Measurements from ENCODE around the gene SRP68.

SRP68 gene

DNA sequence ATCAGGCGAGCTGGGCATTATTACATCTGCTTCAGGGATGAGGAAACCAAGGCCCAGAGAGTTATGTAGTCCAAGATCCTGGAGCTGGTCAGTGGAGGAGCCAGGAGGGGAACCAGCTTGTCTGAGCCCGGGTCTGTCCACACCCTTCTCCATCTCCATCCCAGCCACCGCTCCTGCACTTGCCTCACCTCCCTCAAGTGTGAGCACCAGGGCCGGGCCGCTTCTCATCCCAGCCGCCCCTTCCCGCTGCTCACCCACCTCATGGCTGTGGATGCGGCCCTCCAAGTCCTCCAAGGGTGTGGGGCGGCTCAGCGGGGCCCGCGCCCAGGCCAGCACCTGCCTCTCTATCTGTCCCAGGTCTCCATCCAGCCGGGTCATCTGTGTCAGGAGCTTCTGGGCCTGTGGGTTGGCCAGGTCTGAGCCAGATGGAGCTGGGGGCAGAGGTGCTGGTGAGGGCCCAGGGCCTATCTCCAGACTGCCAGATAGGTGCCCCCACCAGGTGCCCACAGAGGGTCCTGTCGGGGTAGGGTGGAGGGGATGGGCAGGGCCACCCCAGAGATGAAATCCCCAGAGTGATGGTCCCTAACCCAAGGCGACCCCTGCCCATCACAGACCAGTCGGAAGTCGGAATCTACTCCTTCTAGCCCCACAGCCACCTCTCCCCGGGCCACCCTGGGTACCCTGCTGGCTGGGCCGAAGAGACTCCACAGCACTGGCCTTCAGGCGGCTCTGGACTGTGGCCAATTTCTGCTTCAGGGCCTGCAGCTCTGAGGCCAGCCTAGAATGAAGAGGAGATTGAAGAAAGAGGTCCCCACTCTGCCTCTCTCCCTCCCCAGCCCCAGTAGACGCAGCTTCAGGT is 54.6 kb downstream of the SRP68 start:
- DNase-seq: no peak

- no peak for DNase-seq
These were observed 57.4 kb downstream of the SRP68 start for GRCh38 chr17:76014925-76015261.

GRCh38 chr17:76014100-76014924 is 58.0 kb downstream of the SRP68 start:
- peak; percentile 77 for DNase-seq

DNA sequence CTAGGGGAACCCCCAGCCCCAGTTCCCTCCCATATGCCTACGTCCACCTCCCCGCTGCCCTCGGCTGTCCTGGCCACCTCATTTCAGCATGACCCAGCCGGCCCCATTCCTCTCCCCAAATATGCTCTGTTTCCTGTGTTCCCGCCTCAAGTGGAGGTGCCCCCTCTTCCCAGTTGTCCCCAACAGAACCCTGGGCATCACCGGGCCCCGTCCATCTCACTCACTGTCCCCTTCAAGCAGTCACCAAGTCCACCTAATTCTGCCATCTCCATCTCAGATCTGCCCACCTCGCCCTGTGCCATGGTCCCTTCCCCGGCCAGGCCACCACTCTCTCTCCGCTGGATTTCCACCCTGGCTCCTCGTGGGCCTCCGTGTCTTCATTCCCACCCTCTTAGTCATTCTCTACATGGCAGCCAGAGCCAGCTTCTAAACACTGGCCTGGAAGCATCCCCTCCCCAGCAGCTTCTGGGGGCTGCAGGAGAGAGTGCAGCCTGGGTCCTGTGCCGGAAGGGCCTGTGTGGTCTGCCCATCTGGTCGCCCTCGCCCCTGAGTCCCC is 58.9 kb downstream of the SRP68 start:
- no peak for DNase-seq

DNA sequence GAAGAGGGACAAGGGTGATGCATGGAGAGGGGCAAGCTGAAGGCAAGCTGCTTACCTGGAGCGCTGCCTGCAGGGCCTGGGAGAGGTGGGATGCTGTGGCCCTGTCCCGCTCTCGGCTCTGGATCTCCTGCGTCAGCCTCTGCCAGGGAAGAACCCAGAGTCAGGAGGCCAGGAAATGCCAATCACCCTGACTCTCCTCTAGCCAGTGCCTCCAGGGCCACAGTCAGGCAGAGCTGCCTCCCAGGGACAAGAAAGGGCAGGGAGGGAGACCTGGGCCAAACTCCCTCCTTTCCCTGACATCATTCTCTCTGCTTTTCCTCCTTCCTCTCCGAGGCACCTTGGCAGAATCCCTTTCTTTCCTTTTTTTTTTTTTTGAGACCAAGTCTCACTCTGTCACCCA is 60.4 kb downstream of the SRP68 start:
- no peak for DNase-seq

DNA sequence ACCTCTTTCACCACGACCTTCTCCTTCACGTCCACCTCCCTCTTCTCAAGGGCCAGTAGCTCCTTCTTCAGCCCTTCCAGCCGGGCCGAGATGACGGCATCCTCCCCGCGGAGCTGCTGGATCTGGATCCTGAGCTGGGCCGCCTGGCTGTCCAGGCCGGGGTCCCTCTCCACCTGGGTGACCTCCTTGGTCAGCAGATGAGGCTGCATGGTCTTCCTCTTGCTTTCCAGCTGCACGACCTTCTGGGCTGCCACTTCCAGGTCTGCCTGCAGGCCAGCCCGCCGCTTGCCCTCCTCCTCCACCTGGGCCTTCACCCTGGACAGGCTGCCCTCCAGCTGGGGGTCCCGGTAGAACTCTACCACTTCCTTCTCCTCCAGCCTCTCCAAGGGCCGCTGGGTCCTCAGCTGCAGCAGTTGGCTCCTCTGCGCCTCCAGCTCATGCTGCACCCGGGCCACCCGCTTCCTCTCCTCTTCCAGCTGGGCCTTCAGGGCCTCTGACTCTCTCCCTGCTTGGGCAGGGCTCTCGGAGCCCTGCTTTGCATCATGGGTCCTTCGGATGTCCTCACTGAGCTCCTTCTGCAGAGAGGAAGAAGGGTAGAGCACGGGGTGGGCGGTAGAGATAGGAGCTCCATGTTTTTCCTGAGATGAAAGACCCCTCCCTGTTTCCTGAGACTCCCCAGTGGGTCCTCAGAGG is 62.2 kb downstream of the SRP68 start:
- DNase-seq: no peak

DNA sequence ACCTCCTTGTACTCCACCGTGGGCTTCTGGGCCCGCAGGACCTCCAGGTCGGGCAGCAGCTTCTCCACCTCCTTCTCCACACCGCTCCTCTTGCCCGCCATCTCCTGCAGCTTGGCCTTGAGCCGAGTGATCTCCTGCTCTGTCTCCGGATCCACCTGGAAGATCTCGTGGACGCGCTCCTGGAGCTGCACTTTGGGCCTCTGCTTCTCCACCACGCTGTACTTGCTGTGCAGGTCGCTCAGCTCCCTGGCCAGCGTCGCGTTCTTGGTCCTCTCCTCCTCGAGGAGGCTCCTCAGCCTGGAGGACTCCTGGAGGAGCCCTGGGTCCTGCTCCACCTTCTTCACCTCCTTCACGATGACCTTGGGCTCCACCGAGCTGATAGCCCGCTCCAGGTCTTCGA is 62.9 kb downstream of the SRP68 start:
- no peak for DNase-seq

GRCh38 chr17:76008630-76009425 is 63.5 kb downstream of the SRP68 start:
- DNase-seq: no peak

DNA sequence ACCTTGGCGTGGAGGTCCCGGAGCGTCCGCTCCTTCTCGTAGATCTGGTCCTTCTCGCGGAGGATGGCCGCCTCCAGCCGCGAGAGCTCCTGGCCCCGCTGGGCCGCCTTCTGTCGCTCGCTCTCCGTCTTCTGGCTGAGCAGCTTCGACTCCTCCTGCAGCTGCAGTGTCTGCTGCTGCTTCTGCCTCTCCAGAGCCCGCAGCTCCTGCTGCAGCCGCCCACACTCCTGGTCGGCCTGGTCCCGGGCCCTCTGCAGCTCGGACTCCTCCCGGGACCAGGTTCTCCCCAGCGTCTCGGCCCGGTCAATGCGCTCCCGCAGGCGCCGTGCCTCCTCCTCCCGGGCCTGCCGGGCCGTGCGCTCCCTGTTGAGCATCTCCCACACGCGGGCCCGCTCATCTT is 64.1 kb downstream of the SRP68 start:
- no peak for DNase-seq

- DNase-seq: no peak
These were observed 64.5 kb downstream of the SRP68 start for GRCh38 chr17:76007850-76008165.

DNA sequence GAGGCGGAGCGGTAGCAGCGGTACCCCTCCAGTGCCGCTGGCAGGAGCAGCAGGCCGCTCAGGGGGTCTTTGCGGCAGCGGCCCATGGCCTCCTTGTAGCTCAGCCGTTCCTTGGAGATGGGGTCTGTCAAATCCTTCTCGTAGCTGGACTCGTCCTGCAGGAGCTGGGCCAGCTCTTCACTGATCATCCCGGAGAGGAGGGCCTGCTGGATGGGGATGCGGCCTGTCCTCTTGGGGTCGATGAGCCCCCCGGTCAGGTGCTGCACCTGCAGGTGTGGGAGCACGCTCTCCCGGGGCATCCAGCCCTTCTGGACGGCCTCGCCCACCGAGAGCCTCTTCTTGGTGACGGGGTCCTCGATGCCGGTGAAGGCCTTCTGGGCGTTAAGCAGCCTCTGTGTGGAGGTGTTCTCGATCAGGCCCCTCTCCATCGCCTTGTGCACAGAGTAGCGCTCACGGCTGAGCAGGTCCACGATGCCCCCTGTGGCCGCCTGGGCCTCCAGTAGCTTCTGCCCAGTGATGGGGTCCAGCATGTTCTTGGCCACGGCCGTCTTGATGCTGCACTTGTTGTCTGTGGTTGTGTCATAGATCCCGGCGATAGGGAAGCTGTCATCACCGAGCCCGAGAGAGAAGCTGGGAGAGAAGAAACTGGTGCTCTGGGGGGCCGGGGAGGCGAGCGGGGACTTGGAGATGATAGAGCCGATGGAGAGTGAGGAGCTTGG is 65.0 kb downstream of the SRP68 start:
- DNase-seq: no peak

- peak; percentile 82 for DNase-seq
These were observed 66.8 kb downstream of the SRP68 start for GRCh38 chr17:76005263-76006149.

- no peak for DNase-seq
These were observed 67.5 kb downstream of the SRP68 start for GRCh38 chr17:76004750-76005262.

GRCh38 chr17:76003915-76004314 is 68.4 kb downstream of the SRP68 start:
- no peak for DNase-seq

DNA sequence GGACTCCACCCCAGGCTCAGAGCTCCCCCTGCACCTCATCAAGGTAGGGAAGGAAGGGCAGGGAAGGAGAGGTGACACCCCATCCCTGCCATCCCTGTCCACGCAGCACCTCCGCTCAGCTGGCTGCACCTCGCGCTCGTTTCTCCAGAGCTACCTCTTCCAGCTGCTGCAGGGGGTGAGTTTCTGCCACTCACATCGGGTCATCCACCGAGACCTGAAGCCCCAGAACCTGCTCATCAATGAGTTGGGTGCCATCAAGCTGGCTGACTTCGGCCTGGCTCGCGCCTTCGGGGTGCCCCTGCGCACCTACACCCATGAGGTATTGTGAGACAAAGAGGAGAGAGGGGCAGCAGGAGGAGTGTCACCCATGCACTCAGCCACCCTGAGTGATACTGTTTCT is 70.2 kb downstream of the SRP68 start:
- no peak for DNase-seq

DNA sequence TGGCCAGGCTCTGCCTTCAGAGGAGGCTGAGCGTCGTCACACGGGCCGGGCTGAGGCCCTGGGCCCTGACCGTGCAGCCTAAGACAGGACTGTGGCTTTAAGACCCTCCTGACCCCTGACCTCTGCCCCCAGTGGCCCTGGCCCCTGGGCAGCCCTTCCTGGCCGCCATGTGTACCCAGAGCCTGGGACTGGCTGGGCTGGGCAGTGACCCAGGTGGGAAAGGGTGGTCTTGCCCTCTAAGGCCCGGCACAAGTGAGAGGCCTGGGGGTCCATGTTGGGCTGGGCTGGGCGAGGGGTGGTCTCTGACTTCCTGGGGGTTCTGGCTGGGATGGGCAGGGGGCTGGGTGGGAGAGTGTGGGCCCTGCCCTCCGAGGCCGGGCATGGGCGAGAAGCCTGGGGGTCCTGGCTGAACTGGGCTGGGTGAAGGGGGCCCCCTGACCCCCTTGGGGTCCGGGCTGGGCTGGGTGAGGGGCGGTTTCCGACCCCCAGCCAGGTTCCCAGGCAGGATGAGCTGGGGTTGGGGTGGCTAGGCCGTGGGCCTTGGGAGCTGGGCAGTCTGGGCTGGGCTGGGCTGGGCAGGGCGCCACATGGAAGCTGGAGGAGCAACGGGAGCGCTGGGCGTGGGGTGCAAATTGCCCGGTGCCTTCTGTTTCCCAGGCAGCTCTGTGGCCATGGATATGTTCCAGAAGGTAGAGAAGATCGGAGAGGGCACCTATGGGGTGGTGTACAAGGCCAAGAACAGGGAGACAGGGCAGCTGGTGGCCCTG is 71.4 kb downstream of the SRP68 start, which contains the start of gene CDK3:
Gene CDK3 (plus strand): TSS at position 101 of the 767 bp plus-strand sequence. CDS start 571 bp downstream, at position 672.
- no peak for DNase-seq

DNA sequence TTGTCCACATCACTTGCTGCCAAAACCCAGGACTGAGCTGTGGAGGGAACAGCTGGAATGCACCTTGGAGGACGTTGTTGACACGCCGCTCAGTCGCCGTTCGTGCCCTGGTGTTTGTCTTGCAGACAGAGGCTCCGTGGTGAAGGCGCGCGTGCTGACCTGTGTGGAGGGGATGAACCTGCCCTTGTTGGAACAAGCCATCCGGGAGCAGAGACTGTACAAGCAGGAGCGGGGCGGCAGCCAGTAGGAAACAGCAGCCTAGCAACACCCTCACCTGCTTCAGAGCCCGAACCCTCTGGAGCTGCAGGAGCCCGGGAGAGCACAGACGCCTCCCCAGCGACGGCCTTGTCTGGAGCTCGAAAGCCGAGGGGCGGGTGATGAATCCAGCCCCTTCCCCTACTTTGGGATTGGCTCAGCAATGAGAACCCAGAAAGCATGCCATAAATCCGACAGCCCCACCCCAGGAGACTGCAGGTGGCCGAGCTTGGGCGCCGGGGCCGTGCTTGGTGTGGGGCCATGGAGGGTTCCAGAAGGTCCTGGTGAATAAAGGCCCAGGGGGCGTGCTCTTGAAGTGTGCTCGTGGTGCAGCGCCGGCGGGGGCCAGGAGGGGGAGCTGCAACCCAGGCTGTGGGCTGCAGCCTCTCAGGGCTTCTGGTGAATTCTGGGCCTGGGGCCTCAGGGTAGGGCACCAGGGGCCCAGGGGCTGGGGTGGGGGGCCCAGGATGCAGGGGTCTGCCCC is 72.1 kb downstream of the SRP68 start:
- DNase-seq: no peak

GRCh38 chr17:75998327-75998795 is 74.0 kb downstream of the SRP68 start:
- no peak for DNase-seq
